Ascending aorta (tissue), 2 donors: Measurements from ENCODE around the gene SOX9. TPM values are rescaled to one million over a fixed set of nuclear protein-coding genes. Genes with fewer than 3 reads are reported as not detected.

ENCODE experiments used
- DNase-seq, 2 donors: peaks; one replicate each; pipeline ENCODE4 v3.0.0-alpha.2; 2019; ENCODE audit warnings: low spot score in 2 of 2
- H3K27ac ChIP-seq, 2 donors: fragments of 200-600 bp; sonication (generic); one replicate each; pipeline ENCODE4 v1.5.1; 2016 to 2017; ENCODE audit warnings: mild to moderate bottlenecking in 1 of 2
- H3K27me3 ChIP-seq: fragments of 200-600 bp; sonication (generic); one replicate; pipeline ENCODE4 v1.5.1; 2017
- H3K36me3 ChIP-seq, 2 donors: fragments of 200-600 bp; sonication (generic); one replicate each; pipeline ENCODE4 v1.5.1; 2016
- H3K4me1 ChIP-seq, 2 donors: fragments of 200-600 bp; sonication (generic); one replicate each; pipeline ENCODE4 v1.5.1; 2016 to 2017; ENCODE audit warnings: mild to moderate bottlenecking in 1 of 2
- H3K4me3 ChIP-seq, 2 donors: fragments of 200-600 bp; sonication (generic); one replicate each; pipeline ENCODE4 v1.5.1; 2016 to 2017; ENCODE audit warnings: mild to moderate bottlenecking in 1 of 2
- H3K9me3 ChIP-seq, 2 donors: fragments of 200-600 bp; sonication (generic); one replicate each; pipeline ENCODE4 v1.5.1; 2016
- intact Hi-C: fragments of 100-400 bp; cut with DNase I; formaldehyde crosslinking; loops from one replicate; pipeline ENCODE4 v1.15.1; 2023
- total RNA-seq: library from RNA; depleted of rRNA; stranded (reverse); fragments of >200 nt; gene quantifications from one replicate; pipeline ENCODE4 v1.1.0, GENCODE V29; 2016
- TF ChIP-seq, protein P1 (sequence below), 3 experiments: fragments of 200-600 bp in 2 of 3; fragments of 450-650 bp in 1 of 3; sonication (generic) in 2 of 3; IDR thresholded peaks; one replicate each; pipeline ENCODE4 v1.5.1; 2016 to 2019; ENCODE audit warnings: antibody characterized with exemption in 3 of 3, mild to moderate bottlenecking in 1 of 3, moderate library complexity in 1 of 3

SOX9 gene
- total RNA-seq, 1 donor from 2014 or later = 2.4 TPM

DNA sequence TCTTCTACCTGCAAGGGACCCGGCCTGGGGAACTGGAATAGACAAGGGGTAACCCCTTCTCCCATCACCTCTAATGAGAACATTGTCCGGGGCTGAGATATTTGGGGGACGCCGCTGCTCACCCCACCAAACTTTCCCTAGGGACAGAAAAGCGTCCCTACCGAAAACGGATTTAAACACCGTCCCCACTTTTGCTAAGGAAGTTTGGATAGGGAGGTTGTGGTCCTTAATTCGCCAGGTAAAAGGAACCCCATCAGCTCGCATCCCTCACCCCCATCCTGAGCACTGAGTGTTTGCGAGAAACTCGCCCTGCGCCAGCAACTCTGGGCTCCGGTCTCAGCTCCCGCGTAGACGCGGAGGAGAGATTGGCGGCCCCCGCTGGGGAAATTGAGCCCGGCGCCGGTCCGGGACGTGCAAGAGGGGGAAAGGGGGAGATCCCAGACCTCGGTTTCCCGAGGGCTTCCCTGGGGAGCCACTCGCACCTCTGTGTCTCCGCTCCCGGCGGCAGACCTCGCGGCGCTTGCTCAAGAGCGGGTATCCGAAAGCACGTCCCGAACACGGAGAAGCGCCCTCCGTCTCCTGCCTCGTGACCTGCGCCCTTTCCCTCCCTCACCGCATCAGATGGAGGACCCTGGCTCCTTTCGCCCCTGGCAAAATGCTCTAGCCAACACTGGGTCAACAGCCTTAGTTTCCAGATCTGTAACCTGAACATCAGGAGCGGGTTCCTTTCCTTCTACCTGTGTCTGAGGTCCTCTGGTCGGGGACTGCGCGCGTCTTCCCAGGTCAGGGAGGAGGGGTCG, 3.1 kb upstream of the SOX9 start:
- H3K9me3 ChIP-seq = no peaks in the 10 kb centered on the region
- peaks cover 15% of the 10 kb centered on the region for H3K27me3 ChIP-seq
- no peaks in the 10 kb centered on the region for H3K36me3 ChIP-seq
- no peak for DNase-seq
- H3K27ac ChIP-seq = no peak overlapping the region
- intact Hi-C loops = loop anchor here (2.0 kb wide), 1 partner anchor 1481 kb away; no protein-coding TSS in a partner anchor
- H3K4me3 ChIP-seq = peak overlapping the region; percentile 42 to 45
- H3K4me1 ChIP-seq = peaks cover 2 to 24% of the 10 kb centered on the region in 2 donors
- TF ChIP-seq, protein P1, sequence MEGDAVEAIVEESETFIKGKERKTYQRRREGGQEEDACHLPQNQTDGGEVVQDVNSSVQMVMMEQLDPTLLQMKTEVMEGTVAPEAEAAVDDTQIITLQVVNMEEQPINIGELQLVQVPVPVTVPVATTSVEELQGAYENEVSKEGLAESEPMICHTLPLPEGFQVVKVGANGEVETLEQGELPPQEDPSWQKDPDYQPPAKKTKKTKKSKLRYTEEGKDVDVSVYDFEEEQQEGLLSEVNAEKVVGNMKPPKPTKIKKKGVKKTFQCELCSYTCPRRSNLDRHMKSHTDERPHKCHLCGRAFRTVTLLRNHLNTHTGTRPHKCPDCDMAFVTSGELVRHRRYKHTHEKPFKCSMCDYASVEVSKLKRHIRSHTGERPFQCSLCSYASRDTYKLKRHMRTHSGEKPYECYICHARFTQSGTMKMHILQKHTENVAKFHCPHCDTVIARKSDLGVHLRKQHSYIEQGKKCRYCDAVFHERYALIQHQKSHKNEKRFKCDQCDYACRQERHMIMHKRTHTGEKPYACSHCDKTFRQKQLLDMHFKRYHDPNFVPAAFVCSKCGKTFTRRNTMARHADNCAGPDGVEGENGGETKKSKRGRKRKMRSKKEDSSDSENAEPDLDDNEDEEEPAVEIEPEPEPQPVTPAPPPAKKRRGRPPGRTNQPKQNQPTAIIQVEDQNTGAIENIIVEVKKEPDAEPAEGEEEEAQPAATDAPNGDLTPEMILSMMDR (IDR thresholded peaks at IDR 0.05) = no peak

DNA sequence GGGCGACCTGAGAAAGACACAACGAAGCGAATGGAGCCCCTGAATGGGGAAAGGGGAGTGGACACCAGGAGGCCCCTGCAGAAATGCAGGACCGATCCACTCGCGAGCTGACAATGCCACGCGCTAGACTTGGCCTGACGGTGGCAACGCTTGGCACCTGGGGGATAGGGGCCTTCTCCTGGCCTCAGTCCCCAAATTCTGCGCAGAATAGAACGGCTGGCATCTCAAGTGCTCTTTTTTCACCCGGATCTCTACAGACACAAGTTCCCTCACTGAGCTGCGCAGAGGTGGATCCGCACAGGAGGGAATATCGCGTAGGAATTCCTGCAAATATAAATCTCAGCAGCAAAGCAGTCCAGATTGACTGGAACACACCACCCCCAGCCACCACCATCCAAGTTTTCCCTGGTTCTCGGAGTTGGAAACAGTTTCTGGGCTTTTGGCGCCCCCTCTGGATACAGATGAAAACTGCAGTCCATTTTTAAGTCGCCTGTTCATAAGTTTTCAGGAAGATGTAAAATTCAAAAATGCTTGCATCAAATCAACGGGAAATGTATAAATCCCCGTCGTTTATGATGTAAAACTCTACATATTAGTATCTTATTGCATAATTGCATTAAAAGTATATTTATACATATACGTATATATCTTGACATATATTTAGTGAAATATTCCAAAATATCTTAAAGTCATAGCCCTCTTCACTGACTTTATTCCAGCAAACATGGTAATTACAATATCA, 2.3 kb upstream of the SOX9 start:
- H3K4me3 ChIP-seq = peak overlapping the region; percentile 42 to 45
- intact Hi-C loops = loop anchor here (2.0 kb wide), 1 partner anchor 1482 kb away; no protein-coding TSS in a partner anchor
- TF ChIP-seq, protein P1 (IDR thresholded peaks at IDR 0.05) = peak; percentile 51 to 87 (median 81)
- H3K27me3 ChIP-seq = peaks cover 15% of the 10 kb centered on the region
- no peak for DNase-seq
- H3K27ac ChIP-seq = no peak overlapping the region
- no peaks in the 10 kb centered on the region for H3K9me3 ChIP-seq
- H3K4me1 ChIP-seq = peaks cover 2 to 24% of the 10 kb centered on the region in 2 donors
- H3K36me3 ChIP-seq = no peaks in the 10 kb centered on the region

DNA sequence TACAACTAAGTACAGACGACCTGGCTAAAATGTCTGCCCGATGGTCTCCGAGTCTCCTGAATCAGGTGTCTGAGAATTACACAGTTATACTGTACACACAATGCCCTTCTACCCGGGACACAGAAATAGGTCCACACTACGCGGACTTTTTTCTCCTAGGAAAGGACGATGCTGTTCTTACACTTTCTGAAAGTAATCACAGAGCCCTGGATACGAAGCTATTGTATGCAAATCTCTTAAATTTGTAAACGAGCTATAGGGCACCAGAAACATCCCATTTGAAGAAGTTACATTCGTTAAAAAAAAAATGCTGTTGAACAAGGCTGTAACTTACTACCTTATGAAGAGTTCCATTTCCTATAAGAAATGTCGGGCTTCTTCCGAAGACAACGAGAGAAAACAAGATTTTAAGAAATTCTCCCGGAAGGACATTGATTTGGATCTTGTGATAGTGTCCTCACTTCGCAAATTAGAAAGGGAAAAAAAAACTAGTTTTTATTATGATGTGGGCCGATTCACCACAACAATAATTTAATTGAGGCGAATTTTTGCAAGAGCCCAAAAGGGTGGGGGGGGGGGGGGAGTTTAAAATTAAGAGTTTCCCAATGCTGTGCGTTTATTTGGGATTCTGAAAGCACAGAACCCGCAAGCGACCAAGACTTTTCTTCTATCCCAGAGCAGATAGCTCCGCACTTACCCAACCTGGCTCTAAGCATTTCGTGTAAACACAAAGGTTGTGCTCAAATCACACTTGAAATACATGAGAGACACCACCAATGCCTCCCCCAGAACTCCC, 1.5 kb upstream of the SOX9 start:
- Histone ChIP-seq H3K4me1 (peaks cover 2 to 24% of the 10 kb centered on the region in 2 donors), H3K9me3 (no peaks in the 10 kb centered on the region), H3K27ac (no peak overlapping the region), H3K36me3 (no peaks in the 10 kb centered on the region), H3K27me3 (peaks cover 15% of the 10 kb centered on the region), H3K4me3 (peak overlapping the region in 1 of 2 donors; percentile 52)
- intact Hi-C loops = loop anchor here (2.0 kb wide), 1 partner anchor 1482 kb away; no protein-coding TSS in a partner anchor
- no peak for DNase-seq
- TF ChIP-seq, protein P1 (IDR thresholded peaks at IDR 0.05) = no peak

DNA sequence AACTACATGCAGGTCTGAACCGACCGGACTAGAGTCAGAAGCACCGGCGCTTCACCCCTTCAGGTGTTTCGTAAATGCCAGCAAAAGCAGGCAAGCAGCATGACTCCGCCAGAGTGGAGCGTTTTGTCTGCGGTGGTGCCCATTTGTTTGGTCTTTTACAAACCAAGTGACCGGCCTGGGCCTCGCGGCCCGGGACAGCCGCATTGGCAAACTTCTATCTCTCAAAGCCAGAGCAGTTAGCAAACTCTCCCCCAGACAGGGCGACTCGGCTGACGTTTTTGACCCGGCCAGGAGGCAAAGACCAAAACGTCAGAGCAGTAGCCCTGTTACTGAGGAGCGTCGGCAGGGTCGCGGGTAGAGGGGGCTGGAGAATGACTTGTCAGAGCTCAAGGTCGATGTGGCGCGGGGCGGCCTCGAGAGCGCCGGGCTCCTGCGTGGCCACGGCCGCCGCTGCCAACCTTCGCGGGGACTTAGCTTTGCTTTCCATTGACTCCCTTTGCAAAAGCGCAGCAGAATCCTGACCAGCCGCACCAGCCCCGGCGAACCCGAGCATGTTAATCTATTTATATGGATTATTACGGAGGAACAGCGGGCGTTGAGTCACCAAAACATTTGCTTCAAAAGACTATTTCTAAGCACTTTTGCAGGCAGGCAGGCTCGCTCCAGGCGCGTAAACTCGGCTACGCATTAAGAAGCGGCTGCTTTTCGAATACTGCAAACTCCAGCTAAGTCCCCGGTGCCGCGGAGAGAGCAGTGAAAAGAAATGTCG, 763 bp upstream of the SOX9 start:
- Histone ChIP-seq H3K4me1 (peaks cover 2 to 24% of the 10 kb centered on the region in 2 donors), H3K27me3 (peaks cover 15% of the 10 kb centered on the region), H3K36me3 (no peaks in the 10 kb centered on the region), H3K27ac (no peak overlapping the region), H3K9me3 (no peaks in the 10 kb centered on the region), H3K4me3 (peak overlapping the region; percentile 52 to 60)
- no peak for DNase-seq
- TF ChIP-seq, protein P1 (IDR thresholded peaks at IDR 0.05) = no peak
- intact Hi-C loops = loop anchor here (2.0 kb wide), 1 partner anchor 1483 kb away; no protein-coding TSS in a partner anchor
